Stimulated activated CD8-positive, alpha-beta memory T cell treated with anti-CD3 and anti-CD28 coated beads, Interleukin-12 subunit alpha, Interleukin-12 subunit beta, amount 100 ng/mL, for 1 hour (primary cell): ENCODE measurements around the gene CTNNBL1.
"Not testable (repeated sequence)": the region's sequence is repeated elsewhere in the genome, so short reads cannot be mapped to it uniquely, and the experiment has no call there.

Experiments used
- DNase-seq: peaks from one replicate; pipeline ENCODE4 v3.0.0-alpha.2; 2020; ENCODE audit warnings: low read depth

The CTNNBL1 gene

GRCh38 chr20:37677969-37678861 is 15.6 kb upstream of the CTNNBL1 start:
- no peak for DNase-seq

DNA sequence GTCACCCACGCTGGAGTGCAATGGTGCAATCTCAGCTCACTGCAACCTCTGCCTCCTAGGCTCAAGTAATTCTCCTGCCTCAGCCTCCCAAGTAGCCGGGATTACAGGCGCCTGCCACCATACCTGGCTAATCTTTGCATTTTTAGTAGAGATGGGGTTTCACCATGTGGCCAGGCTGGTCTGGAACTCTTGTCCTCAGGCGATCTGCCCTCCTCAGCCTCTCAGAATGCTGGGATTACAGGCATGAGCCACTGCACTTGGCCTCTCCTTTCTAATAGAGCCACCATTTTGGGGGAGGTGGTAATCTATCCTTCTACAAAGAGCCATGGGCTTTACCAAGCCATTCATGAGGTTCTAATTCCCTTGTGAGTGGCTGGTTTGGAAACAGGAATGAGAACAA is 14.1 kb upstream of the CTNNBL1 start:
- not testable (repeated sequence) for DNase-seq

- no peak for DNase-seq
Measured at GRCh38 chr20:37680420-37680819, 13.4 kb upstream of the CTNNBL1 start.

DNA sequence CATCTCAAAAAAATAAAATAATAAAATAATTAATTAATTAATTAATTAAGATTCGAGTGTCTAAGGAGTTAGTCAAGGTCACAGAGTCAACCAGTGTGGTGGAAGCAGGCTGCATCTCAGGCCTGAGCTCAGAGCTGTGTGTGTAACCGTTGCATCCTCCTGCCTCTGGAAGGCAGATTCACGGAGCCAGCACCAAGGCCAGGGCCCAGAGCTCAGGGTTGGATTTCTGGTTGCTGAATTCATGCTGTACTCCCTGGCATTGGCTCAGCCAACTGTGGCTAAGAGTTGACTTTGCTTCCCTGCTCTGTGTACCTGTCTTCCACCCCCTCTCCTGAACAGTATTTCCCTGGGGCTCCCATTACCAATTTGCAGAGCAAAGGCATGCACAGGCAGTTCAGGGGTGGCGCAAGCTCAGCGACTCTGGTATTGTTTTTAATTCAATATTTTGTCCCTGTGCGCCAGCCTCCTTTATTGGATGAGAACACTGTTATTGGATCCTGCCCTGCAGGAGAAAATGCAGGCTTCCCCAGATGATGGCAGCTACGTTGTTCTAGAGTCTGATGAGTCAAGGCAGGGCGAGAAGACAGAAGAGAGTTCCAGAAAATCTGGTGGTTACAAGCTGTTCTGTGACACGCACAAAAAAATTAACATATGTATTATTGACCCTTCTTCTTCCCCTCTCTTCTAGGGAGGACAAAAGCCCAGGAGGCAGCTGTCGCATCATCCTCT is 12.3 kb upstream of the CTNNBL1 start:
- no peak for DNase-seq

- DNase-seq: not testable (repeated sequence)
Measured at GRCh38 chr20:37683146-37683545, 10.7 kb upstream of the CTNNBL1 start.

GRCh38 chr20:37686762-37687477 is 6.9 kb upstream of the CTNNBL1 start:
- DNase-seq: no peak

DNA sequence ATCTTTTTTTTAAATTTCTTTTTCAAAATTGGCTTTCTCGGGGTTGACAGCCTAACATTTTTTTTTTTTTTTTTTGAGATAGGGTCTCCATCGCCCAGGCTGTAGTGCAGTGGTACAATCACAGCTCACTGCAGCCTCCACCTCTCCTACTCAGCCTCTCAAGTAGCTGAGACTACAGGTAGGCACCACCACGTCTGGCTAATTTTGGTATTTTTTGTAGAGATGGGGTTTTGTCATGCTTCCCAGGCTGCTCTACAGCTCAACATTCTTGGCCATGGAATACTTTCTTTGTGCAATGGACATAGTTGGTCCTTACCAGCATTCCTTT is 6.4 kb upstream of the CTNNBL1 start:
- DNase-seq: no peak

- no peak for DNase-seq
Measured at GRCh38 chr20:37688093-37688492, 5.7 kb upstream of the CTNNBL1 start.

DNA sequence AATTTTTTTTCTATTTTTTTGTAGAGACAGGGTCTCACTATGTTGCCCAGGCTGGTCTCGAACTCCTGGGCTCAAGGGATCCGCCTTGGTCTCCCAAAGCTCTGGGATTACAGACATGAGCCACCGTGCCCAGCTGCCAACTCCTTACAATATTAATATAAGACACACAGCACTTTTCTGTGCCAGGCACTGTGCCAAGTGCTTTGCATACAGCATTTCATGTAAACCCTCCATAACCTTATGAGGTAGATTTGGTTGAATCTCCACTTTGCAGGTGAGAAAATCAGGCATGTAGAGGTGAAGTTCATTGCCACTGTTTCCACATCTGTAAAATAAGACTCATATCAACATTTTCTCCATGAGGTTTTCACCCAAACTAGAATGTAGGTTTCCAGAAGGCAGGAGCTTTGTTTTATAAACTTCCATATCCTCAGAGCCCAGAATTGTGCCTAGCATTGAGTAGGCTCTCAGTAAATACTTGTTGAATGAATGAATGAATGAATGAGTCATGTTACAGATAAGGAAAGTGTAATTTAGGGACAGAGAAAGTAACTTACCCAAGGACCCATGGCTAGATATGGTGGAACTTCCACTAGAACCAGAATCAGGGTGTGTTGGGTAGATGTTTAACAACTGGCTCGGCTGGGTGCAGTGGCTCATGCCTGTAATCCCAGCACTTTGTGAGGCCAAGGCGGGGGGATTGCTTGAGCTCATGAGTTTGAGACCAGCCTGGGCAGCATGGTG is 3.0 kb upstream of the CTNNBL1 start:
- DNase-seq: no peak

DNA sequence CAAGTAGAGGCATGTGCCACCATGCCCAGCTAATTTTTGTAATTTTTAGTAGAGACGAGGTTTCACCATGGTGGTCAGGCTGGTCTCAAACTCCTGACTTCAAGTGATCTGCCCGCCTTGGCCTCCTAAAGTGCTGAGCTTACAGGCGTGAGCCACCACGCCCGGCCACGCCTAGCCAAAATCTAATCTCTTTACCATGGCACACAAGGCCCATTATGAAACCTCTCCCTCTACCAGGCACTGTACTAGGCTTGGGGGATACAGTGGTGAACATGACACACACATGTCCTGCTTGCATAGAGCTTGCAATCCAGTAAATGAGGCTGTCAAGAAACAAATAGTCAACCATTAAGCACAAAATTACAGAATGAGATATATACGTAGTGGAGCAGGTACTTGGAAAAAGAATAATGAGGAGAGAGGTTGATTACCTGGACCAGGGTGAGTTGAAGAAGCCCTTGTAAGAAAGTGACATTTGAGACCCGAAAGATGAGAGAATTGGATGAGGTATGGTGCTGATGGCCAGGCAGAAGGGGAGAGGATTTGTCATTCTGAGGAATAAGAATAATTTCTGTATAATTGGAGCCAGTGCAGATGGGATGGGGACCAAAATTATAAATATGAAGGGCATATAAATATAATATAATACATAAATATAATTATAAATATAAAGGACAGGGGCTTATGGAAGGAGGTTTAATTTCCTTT is 1.2 kb upstream of the CTNNBL1 start:
- no peak for DNase-seq

GRCh38 chr20:37693242-37693634 is 592 bp upstream of the CTNNBL1 start:
- no peak for DNase-seq

DNA sequence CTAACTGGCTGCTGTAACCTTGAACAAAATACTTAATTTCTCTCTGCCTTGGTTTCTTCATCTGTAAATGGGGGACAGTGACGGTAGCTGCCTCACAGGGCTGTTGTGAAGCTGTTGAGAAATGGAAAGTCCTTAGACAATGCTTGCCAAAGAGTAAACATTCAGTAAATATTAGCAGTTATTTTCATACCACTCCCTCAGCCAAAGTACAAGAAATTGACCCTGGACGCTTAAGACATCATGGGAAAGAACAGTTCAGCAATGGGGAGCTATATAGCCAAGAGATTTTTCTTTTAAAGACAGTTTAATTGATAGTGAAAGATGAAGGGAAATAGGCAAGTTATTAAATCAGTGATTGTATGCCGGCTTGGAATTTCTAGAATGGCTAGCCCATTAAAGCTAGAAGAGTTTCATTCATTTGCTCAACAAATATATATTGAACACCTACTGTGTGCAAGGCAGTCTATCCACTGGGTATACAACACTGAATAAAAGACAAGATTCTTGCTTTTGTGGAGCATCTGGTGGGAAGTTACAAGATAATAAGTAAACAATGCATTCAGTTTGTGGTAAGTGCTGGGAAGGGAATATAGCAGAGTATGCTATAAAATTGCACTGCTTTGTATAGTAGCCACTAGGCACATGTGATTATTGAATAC is 2.0 kb downstream of the CTNNBL1 start:
- DNase-seq: no peak

GRCh38 chr20:37697314-37697713 is 3.5 kb downstream of the CTNNBL1 start:
- DNase-seq: no peak

DNA sequence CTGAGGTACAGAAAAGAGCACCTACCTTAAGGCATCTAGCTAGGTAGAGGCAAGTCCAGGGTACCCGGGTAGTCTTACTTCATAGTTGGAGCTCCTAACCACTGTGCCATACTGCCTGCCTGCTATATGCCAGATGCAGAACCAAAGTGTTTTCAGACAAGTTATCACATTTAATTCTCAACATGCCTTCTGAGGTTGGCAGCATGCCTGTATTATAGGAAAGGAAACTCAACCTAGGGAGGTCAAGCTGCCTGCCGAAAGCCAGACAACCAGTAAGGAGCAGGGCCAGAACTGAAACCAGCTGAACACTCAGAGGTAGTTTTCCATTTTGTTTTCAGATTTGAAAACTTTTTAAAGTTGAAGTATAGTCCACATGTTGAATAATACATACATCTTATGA is 5.4 kb downstream of the CTNNBL1 start:
- no peak for DNase-seq

DNA sequence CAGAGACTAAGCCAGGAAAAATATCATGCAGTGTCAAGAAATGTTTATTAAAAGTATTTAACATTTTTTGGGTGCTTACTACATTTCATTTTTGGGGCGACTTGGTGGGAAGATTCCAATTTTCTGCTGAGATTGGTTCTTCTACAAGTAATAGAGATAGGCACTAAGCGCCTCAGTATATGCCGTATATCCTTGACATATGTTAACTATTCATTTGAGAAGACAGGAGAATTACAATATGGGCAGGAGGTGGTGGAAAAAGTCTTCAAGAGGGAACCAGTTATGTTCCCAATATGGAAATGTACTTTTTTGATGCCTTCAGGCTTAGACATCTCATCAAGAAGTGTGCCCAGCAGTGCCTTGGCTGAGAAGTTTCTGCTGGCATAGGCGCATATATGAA is 6.5 kb downstream of the CTNNBL1 start:
- no peak for DNase-seq

GRCh38 chr20:37701676-37702075 is 7.8 kb downstream of the CTNNBL1 start:
- not testable (repeated sequence) for DNase-seq

DNA sequence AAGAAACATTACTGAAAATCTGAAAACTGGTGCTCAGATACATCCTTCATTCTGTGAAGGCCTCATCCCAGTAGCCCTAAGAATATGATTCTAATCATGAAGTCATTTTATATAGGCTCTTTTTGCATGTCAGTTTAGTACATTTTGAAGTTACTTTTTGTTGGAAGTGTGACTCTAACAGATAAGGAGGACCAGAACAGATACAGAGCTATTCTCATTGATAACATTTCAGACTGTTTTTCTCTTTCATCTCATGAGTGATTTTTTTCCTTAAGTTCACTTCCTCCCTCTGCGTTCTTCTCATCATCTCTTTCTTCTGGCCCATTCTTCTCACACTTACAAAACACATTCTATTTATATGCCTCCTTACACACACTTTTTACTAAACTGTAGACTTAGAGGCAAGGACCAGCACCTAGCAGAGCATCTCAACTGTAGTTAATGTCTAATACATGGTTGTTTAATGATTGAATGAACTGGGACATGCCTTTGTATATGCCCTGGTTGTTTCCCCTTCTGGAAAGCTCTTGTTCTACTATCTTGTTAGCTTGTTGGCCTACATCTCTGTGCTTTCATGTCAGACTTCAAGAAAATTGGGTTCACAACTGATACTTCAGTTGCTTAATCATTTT is 8.7 kb downstream of the CTNNBL1 start:
- no peak for DNase-seq

GRCh38 chr20:37703035-37703845 is 9.4 kb downstream of the CTNNBL1 start:
- DNase-seq: no peak

DNA sequence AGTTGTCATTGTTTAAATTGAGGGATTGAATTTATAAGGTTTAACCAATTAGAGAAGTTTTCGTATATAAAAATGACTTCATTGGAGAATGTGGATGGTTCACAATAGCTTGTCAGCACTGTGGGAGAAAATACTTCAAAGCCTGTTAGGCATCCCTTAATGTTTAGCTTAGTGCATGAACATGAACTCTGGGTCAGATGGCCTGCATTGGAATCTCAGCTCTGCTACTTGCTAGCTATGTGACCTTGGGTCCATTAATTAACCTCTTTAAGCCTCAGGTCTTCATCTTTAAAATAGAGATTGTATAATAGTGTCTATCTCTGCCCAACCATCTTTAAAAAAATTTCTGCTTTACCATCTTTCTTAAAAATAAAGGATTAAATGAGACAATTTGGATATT is 11.1 kb downstream of the CTNNBL1 start:
- no peak for DNase-seq

DNA sequence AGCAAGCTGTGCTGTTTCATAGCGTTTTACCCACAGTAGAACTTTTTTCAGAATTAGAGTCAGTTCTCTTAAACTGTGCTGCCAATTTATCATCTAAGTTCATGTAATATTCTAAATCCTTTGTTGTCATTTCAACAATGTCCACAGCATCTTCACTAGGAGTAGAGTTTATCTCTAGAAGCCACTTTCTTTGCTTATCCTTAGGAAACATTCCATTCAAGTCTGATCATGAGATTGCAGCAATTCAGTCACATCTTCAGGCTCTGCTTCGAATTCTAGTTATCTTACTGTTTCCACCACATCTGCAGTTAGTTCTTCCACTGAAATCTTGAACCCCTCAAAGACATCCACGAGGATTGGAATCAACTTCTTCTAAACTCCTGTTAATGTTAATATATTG is 12.5 kb downstream of the CTNNBL1 start:
- DNase-seq: no peak
